HCT116 (cell line): Measurements from ENCODE around the gene SLC25A13. TPM values are rescaled to one million over a fixed set of nuclear protein-coding genes. Genes with fewer than 3 reads are reported as not detected.

Experiments
- ATAC-seq: fragments of 200-7000 bp; cut with Tn5 transposase; 2 replicates; pipeline ENCODE4 v1.9.1; 2020; ENCODE audit warnings: mild to moderate bottlenecking, moderate library complexity
- BruUV-seq: library from RNA; stranded (reverse); fragments of 400-500 nt; replicated peaks from 2 replicates; lab custom pipeline; 2021; lab: Mats Ljungman, UMichigan
- CTCF ChIA-PET: fragments of 300-600 bp; sonication (Branson Sonifier 250); formaldehyde crosslinking; loops from one replicate; lab custom pipeline; 2021; ENCODE audit warnings: antibody characterized with exemption; lab: Charles Lee
- POLR2A ChIA-PET: fragments of 300-600, 350-600 bp; sonication (Branson Sonifier 250); formaldehyde crosslinking; loops from one replicate; lab custom pipeline; 2021; ENCODE audit warnings: antibody characterized with exemption; lab: Charles Lee
- RAD21 ChIA-PET, 2 experiments: fragments of 300-600 bp; sonication (Branson Sonifier 250); formaldehyde crosslinking; loops; one replicate each; lab custom pipeline; 2023; ENCODE audit warnings: low total read pairs in 2 of 2; ENCODE audit not compliant: uncharacterized antibody in 2 of 2, unreplicated experiment in 2 of 2, low non-redundant PET in 1 of 2; lab: Charles Lee
- DNase-seq: peaks from one replicate; pipeline ENCODE4 v3.0.0-alpha.2; 2010; ENCODE audit warnings: low read depth, low spot score
- H2AFZ ChIP-seq: fragments of 200-600 bp; shearing (Covaris generic), sonication (generic); 2 replicates; pipeline ENCODE4 v1.6.1; 2017; ENCODE audit warnings: low read depth, mixed run types, mixed read lengths, antibody characterized with exemption, low read length; ENCODE audit not compliant: poor library complexity, severe bottlenecking
- H3K27ac ChIP-seq: 2 replicates; pipeline ENCODE4 v1.5.1; 2012; ENCODE audit warnings: low read depth, low read length
- H3K27me3 ChIP-seq: fragments of 200-600 bp; sonication (generic); 2 replicates; pipeline ENCODE4 v1.6.1; 2016; ENCODE audit warnings: mixed run types, low read length, mixed read lengths; ENCODE audit not compliant: insufficient read depth
- H3K36me3 ChIP-seq, 2 experiments: fragments of 200-500 bp in 1 of 2; fragments of 200-600 bp in 1 of 2; sonication (Bioruptor generic) in 1 of 2; sonication (generic) in 1 of 2; 2 replicates each; pipeline versions ENCODE4 v1.5.1 to v1.6.1; 2014 to 2016; ENCODE audit warnings: low read length in 2 of 2, inconsistent platforms in 1 of 2, mixed read lengths in 1 of 2, mixed run types in 1 of 2; ENCODE audit not compliant: insufficient read depth in 2 of 2, control insufficient read depth in 1 of 2
- H3K4me1 ChIP-seq, 2 experiments: fragments of 200-600 bp in 1 of 2; sonication (generic) in 1 of 2; 2 replicates each; pipeline versions ENCODE4 v1.5.1 to v1.6.1; 2012 to 2017; ENCODE audit warnings: low read length in 2 of 2, inconsistent platforms in 1 of 2, mild to moderate bottlenecking in 1 of 2, mixed read lengths in 1 of 2, mixed run types in 1 of 2, moderate library complexity in 1 of 2; ENCODE audit not compliant: insufficient read depth in 2 of 2, control insufficient read depth in 1 of 2
- H3K4me2 ChIP-seq: fragments of 200-600 bp; sonication (generic); 2 replicates; pipeline ENCODE4 v1.6.1; 2017; ENCODE audit warnings: mixed run types, low read length, mixed read lengths
- H3K4me3 ChIP-seq, 2 experiments: fragments of 200-600 bp in 1 of 2; sonication (generic) in 1 of 2; replicated peaks in 1 of 2; 2 replicates each; pipeline ENCODE4 v1.5.1; 2011 to 2016; ENCODE audit warnings: low read length in 2 of 2, control low read depth in 1 of 2, low read depth in 1 of 2, mild to moderate bottlenecking in 1 of 2, mixed read lengths in 1 of 2, mixed run types in 1 of 2
- H3K79me2 ChIP-seq: fragments of 200-600 bp; sonication (generic); 2 replicates; pipeline ENCODE4 v1.6.1; 2017; ENCODE audit warnings: mild to moderate bottlenecking, mixed run types, low read length, moderate library complexity, mixed read lengths; ENCODE audit not compliant: insufficient read depth
- H3K9ac ChIP-seq: fragments of 200-600 bp; sonication (generic); 2 replicates; pipeline ENCODE4 v1.6.1; 2016; ENCODE audit warnings: low read length, mixed read lengths
- H3K9me2 ChIP-seq: fragments of 200-600 bp; sonication (generic), shearing (Covaris generic); 2 replicates; pipeline ENCODE4 v1.6.1; 2017; ENCODE audit warnings: mixed run types, mild to moderate bottlenecking, moderate library complexity; ENCODE audit not compliant: insufficient read depth
- H3K9me3 ChIP-seq, 2 experiments: fragments of 200-500 bp in 1 of 2; fragments of 200-600 bp in 1 of 2; sonication (Bioruptor generic) in 1 of 2; sonication (generic) in 1 of 2; 2 replicates each; pipeline ENCODE4 v1.6.1; 2014 to 2017; ENCODE audit warnings: low read length in 2 of 2, mixed read lengths in 2 of 2, inconsistent platforms in 1 of 2, low read depth in 1 of 2, mild to moderate bottlenecking in 1 of 2, mixed run types in 1 of 2, moderate library complexity in 1 of 2; ENCODE audit not compliant: control insufficient read depth in 1 of 2, insufficient read depth in 1 of 2
- H4K20me1 ChIP-seq: fragments of 200-600 bp; sonication (generic), shearing (Covaris generic); 2 replicates; pipeline ENCODE4 v1.6.1; 2017; ENCODE audit warnings: mixed run types, mild to moderate bottlenecking, moderate library complexity; ENCODE audit not compliant: insufficient read depth
- CEBPB ChIP-seq: IDR thresholded peaks from 2 replicates; pipeline ENCODE4 v1.6.1; 2012; ENCODE audit warnings: low read depth
- EZH2 ChIP-seq: fragments of 200-600 bp; sonication (generic); IDR thresholded peaks from 2 replicates; pipeline ENCODE4 v1.6.1; 2017; ENCODE audit warnings: antibody characterized with exemption, mixed run types
- POLR2A ChIP-seq: IDR thresholded peaks from 2 replicates; pipeline ENCODE4 v1.7.0; 2011; ENCODE audit warnings: borderline replicate concordance; ENCODE audit not compliant: insufficient read depth, insufficient read length; ENCODE audit errors: extremely low read depth
- POLR2AphosphoS5 ChIP-seq: IDR thresholded peaks from 2 replicates; pipeline ENCODE4 v1.6.1; 2011; ENCODE audit warnings: mild to moderate bottlenecking, low read depth, low read length, moderate library complexity
- SIN3A ChIP-seq: IDR thresholded peaks from 2 replicates; pipeline ENCODE4 v1.6.1; 2012; ENCODE audit warnings: low read depth
- TCF7L2 ChIP-seq: IDR thresholded peaks from 2 replicates; pipeline ENCODE4 v1.7.0; 2011; ENCODE audit warnings: borderline replicate concordance, inconsistent platforms; ENCODE audit not compliant: insufficient read depth, insufficient read length; ENCODE audit errors: extremely low read depth
- YY1 ChIP-seq: IDR thresholded peaks from 2 replicates; pipeline ENCODE4 v1.6.1; 2011; ENCODE audit warnings: low read length, low read depth, moderate library complexity, mild to moderate bottlenecking; ENCODE audit not compliant: insufficient replicate concordance; ENCODE audit errors: extremely low read depth
- intact Hi-C: fragments of 100-400 bp; cut with micrococcal nuclease; formaldehyde crosslinking; loops from 2 replicates; pipeline ENCODE4 v1.10.0; 2022
- total RNA-seq: library from RNA; stranded (reverse); gene quantifications from one replicate; pipeline ENCODE4 v1.2.1, GENCODE V29; 2021; ENCODE audit not compliant: unreplicated experiment
- TF ChIP-seq, protein P1 (sequence below): IDR thresholded peaks from 2 replicates; pipeline ENCODE4 v1.6.1; 2012
- TF ChIP-seq, protein P2 (sequence below): IDR thresholded peaks from 2 replicates; pipeline ENCODE4 v1.6.1; 2011; ENCODE audit warnings: mild to moderate bottlenecking, low read length, moderate library complexity; ENCODE audit not compliant: insufficient replicate concordance; ENCODE audit errors: extremely low read depth
- TF ChIP-seq, protein P3 (sequence below): IDR thresholded peaks from 2 replicates; pipeline ENCODE4 v1.6.1; 2012

The SLC25A13 gene
- total RNA-seq, 1 experiment from 2014 or later, result 19.3 TPM

DNA sequence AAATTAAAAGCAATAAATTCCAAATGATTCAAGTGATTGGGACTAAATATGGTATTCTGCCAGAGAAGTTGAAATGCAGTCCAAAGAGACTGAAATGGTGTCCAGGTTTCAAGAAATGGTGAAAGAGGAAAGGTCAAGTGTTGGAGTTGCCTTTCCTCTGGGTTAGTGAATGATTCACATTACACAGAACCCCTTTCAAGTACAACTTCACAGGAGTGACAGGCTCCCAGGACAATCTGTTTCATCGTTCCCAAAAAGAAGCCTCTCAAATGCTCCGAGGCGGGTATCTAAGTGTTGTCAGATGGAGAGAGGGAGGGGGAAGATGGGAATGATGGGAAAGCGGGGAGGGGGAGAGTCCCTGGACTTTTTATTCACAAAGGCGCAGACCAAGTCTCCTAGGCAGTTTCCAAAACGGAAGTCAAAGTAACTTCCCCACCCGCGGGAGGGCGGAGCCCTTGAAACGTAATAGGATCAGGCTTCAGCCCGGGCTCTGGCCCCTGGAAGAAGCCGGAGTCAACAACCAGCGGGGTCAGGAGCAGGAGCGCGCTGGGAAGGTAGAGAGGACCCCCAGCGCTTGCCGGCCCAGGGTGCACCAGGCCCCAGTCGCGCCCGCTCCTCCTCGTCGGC, 754 bp downstream of the SLC25A13 start:
- ChIA-PET RAD21 (no interaction called here), POLR2A (no interaction called here), CTCF (no interaction called here)
- Histone ChIP-seq H3K4me2 (peak overlapping the region; percentile 82), H3K4me3 (peak overlapping the region; percentile 77 to 80), H3K79me2 (peaks cover 50% of the 10 kb centered on the region), H3K9ac (peak overlapping the region; percentile 91), H4K20me1 (peaks cover 2% of the 10 kb centered on the region; the same call in 1 of the 2 replicates), H3K9me2 (no peaks in the 10 kb centered on the region), H3K27ac (peak overlapping the region; percentile 86), H3K9me3 (no peaks in the 10 kb centered on the region), H3K27me3 (no peaks in the 10 kb centered on the region), H3K36me3 (no peaks in the 10 kb centered on the region), H2AFZ (no peak overlapping the region), H3K4me1 (peaks cover 13 to 34% of the 10 kb centered on the region in 2 experiments)
- TF ChIP-seq, protein P1, sequence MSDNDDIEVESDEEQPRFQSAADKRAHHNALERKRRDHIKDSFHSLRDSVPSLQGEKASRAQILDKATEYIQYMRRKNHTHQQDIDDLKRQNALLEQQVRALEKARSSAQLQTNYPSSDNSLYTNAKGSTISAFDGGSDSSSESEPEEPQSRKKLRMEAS, result no peak
- no peak for TF ChIP-seq CEBPB
- no peak for TF ChIP-seq SIN3A
- TF ChIP-seq, protein P2, sequence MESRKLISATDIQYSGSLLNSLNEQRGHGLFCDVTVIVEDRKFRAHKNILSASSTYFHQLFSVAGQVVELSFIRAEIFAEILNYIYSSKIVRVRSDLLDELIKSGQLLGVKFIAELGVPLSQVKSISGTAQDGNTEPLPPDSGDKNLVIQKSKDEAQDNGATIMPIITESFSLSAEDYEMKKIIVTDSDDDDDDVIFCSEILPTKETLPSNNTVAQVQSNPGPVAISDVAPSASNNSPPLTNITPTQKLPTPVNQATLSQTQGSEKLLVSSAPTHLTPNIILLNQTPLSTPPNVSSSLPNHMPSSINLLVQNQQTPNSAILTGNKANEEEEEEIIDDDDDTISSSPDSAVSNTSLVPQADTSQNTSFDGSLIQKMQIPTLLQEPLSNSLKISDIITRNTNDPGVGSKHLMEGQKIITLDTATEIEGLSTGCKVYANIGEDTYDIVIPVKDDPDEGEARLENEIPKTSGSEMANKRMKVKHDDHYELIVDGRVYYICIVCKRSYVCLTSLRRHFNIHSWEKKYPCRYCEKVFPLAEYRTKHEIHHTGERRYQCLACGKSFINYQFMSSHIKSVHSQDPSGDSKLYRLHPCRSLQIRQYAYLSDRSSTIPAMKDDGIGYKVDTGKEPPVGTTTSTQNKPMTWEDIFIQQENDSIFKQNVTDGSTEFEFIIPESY, result no peak
- peak; percentile 44 for TF ChIP-seq POLR2A
- TF ChIP-seq TCF7L2, result no peak
- TF ChIP-seq, protein P3, sequence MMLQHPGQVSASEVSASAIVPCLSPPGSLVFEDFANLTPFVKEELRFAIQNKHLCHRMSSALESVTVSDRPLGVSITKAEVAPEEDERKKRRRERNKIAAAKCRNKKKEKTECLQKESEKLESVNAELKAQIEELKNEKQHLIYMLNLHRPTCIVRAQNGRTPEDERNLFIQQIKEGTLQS, result no peak
- no peak for TF ChIP-seq EZH2
- no peak for TF ChIP-seq YY1
- peak; percentile 78 for TF ChIP-seq POLR2AphosphoS5
- ATAC-seq (peak; percentile 73), DNase-seq (peak; percentile 77)
- no TSS peak for BruUV-seq
- intact Hi-C loops, result no loop called here
